HEK293T (cell line): ENCODE data around the gene OR5B2.

ENCODE experiments used
- FOXA1 ChIP-seq: fragments of 450-650 bp; IDR thresholded peaks from 2 replicates; pipeline ENCODE4 v1.6.1; 2016; ENCODE audit warnings: mild to moderate bottlenecking
- HDGF ChIP-seq: fragments of 450-650 bp; IDR thresholded peaks from 2 replicates; pipeline ENCODE4 v1.6.1; 2017; ENCODE audit warnings: antibody characterized with exemption, borderline replicate concordance
- ZNF384 ChIP-seq: fragments of 450-650 bp; IDR thresholded peaks from 2 replicates; pipeline ENCODE4 v1.6.1; 2016

GRCh38 chr11:58433638-58434203, 5.8 kb upstream of the OR5B2 start:
- TF ChIP-seq FOXA1: no peak
- TF ChIP-seq ZNF384: no peak
- TF ChIP-seq HDGF: no peak
